ENCODE results near the gene ADAM8.

DNA sequence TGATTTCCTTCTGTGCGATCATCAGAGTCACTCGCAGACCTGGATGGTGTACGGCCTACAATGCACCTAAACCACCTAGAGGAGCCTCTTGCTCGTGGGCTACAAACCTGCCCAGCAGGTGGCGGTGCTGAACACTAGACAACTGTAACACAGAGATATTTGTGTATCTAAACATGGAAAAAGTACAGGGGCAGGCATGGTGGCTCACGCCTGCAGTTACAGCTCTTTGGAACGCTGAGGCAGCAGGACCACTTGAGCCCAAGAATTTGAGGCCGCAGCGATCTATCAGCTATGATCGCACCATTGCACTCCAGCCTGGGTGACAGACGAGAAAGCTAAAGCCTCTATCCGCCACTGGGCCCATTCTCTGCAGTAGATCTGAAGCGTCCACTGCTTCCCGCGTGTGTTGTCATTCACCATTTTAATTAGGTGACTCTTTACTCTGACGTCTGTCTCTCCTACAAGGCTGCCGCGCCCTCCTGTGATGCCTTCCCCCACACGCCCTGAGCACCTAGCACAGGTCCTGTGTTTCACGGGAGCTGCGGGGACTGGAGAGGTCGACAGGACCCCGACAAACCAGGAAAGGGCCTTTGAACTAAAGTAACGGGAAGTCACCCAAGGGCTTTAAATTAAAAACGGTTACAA lies 31.2 kb upstream of the ADAM8 start:
- TF ChIP-seq, protein P1, sequence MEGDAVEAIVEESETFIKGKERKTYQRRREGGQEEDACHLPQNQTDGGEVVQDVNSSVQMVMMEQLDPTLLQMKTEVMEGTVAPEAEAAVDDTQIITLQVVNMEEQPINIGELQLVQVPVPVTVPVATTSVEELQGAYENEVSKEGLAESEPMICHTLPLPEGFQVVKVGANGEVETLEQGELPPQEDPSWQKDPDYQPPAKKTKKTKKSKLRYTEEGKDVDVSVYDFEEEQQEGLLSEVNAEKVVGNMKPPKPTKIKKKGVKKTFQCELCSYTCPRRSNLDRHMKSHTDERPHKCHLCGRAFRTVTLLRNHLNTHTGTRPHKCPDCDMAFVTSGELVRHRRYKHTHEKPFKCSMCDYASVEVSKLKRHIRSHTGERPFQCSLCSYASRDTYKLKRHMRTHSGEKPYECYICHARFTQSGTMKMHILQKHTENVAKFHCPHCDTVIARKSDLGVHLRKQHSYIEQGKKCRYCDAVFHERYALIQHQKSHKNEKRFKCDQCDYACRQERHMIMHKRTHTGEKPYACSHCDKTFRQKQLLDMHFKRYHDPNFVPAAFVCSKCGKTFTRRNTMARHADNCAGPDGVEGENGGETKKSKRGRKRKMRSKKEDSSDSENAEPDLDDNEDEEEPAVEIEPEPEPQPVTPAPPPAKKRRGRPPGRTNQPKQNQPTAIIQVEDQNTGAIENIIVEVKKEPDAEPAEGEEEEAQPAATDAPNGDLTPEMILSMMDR (IDR thresholded peaks at IDR 0.05 in 2 of 3, conservative IDR thresholded peaks at IDR 0.05 in 1 of 3; ENCODE audit: control insufficient read depth in 2 of 3, extremely low read depth in 1 of 3, insufficient read depth in 1 of 3, low read depth in 3 of 3, low read length in 3 of 3) = peak; percentile 83 to 91 (median 90)
- TF ChIP-seq ZNF274 (IDR thresholded peaks at IDR 0.05; ENCODE audit: insufficient read depth, insufficient read length) = no peak
- TF ChIP-seq POLR2A (IDR thresholded peaks at IDR 0.05; ENCODE audit: low read depth, low read length) = no peak
- no peak for TF ChIP-seq NR2C2 (IDR thresholded peaks at IDR 0.05; ENCODE audit: borderline replicate concordance, control insufficient read depth, insufficient read length, low read depth)
- peak; percentile 52 for TF ChIP-seq POLR2AphosphoS5 (IDR thresholded peaks at IDR 0.05; ENCODE audit: low read length)
- 0 out of 2 replicates have a peak, but pooled peaks have one; percentile 26 for TF ChIP-seq CREB1 (IDR thresholded peaks at IDR 0.05; ENCODE audit: low read depth)
- TF ChIP-seq, protein P2, sequence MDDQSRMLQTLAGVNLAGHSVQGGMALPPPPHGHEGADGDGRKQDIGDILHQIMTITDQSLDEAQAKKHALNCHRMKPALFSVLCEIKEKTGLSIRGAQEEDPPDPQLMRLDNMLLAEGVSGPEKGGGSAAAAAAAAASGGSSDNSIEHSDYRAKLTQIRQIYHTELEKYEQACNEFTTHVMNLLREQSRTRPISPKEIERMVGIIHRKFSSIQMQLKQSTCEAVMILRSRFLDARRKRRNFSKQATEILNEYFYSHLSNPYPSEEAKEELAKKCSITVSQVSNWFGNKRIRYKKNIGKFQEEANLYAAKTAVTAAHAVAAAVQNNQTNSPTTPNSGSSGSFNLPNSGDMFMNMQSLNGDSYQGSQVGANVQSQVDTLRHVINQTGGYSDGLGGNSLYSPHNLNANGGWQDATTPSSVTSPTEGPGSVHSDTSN (IDR thresholded peaks at IDR 0.05; ENCODE audit: insufficient replicate concordance, low read depth, low read length) = no peak
- TF ChIP-seq, protein P3, sequence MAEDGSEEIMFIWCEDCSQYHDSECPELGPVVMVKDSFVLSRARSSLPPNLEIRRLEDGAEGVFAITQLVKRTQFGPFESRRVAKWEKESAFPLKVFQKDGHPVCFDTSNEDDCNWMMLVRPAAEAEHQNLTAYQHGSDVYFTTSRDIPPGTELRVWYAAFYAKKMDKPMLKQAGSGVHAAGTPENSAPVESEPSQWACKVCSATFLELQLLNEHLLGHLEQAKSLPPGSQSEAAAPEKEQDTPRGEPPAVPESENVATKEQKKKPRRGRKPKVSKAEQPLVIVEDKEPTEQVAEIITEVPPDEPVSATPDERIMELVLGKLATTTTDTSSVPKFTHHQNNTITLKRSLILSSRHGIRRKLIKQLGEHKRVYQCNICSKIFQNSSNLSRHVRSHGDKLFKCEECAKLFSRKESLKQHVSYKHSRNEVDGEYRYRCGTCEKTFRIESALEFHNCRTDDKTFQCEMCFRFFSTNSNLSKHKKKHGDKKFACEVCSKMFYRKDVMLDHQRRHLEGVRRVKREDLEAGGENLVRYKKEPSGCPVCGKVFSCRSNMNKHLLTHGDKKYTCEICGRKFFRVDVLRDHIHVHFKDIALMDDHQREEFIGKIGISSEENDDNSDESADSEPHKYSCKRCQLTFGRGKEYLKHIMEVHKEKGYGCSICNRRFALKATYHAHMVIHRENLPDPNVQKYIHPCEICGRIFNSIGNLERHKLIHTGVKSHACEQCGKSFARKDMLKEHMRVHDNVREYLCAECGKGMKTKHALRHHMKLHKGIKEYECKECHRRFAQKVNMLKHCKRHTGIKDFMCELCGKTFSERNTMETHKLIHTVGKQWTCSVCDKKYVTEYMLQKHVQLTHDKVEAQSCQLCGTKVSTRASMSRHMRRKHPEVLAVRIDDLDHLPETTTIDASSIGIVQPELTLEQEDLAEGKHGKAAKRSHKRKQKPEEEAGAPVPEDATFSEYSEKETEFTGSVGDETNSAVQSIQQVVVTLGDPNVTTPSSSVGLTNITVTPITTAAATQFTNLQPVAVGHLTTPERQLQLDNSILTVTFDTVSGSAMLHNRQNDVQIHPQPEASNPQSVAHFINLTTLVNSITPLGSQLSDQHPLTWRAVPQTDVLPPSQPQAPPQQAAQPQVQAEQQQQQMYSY (CRISPR knock-in tag; IDR thresholded peaks at IDR 0.05) = no peak
